Activated T-cell treated with anti-CD3 and anti-CD28 coated beads for 4 hours (primary cell): ENCODE measurements around the gene NFYB.

Experiments
- DNase-seq: peaks from one replicate; pipeline ENCODE4 v3.0.0-alpha.2; 2020

Gene NFYB

DNA sequence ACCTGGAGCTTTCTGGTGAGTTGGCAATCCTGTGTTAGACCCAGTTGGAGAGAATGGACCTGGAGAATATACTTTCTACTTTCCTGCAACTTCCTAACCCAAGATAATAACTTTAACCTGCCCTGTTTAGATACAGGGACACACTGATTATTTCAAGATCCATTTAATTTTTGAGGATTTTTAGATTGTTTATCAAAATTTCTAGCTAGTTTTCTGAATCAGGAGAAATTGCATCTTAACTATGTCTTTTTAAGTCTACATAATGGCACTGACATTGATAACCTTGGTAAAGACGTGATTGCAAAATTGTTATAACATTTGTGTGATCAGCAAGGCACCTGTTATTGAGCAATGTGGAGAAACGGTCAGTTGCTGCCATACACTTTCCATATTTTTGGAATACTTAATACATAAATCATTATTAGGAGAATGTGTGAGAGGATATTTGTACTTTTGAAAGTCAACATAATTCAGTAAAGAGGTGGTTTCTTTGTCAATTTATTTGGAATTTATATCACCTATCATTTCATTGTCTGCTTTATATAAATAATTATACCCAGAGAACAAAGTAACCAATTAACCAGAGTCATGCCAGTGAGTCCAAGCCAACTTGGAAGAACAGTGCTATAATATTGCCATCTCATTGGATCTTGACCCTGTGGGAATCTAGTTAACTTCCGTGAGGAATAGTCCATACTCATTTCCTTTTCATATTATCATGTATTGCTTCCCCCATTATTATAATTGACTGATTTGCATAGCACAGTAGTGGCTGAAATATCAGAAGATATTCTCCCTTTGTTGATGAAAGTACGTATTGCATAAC lies 28.4 kb downstream of the NFYB start:
- no peak for DNase-seq

DNA sequence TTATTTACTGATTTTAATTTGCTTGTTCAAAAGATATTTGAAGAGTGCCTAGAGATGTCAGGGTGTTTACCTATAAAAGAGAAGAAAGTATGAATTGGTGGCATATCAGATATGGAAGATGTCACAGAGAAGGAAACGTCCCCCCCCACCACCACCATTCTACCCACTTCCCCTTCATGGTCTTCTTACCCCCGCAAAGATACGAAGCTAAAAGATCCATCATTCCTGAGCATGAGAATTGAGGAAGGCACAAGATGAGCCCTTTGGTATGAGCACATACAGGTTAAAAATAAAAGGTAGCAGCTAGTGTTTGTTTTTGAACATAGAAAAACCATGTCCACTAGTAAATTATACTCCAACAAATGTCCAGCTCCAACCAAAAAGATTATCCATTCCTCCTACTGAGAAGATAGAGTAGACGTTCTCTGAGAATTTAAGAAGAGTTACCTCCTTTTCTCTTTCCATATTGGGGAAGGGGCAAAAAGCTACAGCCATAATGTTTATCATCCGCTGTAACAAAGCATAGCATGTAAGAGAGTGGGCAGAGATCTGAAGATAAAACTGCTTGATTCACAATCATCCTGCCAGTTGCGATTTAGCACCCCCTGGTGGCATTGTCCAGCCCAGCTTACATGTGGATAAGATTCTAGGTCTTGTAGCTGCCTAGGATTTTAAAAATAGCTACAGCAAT lies 29.1 kb downstream of the NFYB start:
- peak; percentile 87 for DNase-seq

DNA sequence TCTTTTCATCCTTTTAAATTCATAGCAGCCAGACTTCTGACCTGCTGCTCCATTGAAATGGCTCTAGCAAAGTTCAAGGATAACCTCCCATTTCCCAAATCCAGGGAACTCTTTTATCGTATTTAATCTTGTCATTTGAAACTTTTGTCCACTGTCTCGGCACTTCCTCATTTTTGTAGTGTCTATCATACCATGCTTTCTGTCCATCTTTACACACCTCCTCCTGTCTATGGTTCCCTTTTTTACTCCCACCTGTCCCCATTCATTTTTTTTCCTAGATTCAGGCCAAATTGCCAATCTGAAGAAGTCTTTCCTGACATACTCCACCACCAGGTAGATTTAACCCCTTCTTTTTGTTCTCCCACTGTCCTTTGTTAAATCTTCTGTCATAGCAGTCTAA lies 31.0 kb downstream of the NFYB start:
- DNase-seq, result no peak

DNA sequence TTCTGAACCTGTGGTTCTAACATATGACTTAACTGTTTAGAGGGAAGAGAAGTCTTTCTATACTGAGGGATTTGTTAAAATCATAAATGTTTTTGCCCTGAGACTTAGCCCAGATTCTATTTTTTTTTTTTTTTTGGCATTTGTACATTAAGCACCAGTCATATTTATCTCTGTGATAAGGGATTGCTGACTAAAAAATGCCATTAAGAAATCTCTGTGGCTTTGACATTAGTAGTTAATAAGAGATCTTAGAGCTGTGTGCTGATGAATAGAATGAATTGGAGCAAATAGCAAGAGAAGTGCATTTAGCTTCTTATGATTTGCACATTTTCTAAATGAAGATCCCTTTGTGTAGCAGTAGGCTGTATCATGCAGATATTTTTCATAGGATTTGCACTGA lies 32.5 kb downstream of the NFYB start:
- no peak for DNase-seq

DNA sequence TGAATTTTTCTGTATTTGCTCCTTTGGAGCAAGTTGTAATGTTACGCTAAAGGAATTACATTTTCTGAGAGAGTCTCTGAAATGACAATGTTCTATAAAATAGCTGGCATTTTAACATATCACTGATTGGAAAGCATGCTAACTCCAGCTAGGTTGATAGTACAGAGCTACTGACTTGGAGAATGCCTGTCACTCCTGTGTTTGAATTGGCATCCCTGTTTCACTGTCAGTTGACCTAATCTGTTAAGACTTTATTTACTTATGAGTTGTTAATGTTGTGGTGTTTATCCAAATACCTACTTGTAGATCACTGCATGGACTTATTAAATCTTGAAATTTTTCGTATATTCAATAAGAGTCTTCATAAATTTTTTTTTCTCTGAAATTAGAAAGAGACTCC lies 40.1 kb downstream of the NFYB start:
- no peak for DNase-seq

DNA sequence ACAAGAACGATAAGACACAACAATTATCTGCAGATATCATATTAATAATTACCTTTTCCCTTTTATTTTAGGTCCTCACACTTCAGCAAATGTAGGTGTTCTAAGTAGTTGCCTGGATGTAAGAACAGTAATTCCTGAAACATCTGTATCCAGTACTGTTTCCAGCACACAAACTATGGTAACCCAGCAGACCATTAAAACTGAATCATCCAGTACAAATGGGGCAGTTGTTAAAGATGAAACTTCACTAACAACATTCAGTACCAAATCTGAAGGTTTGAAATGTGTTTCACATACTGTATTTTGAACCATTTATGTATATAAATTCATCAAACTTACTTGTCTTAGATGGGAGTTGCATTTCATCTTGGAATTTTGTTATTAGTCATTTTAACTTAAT lies 42.7 kb downstream of the NFYB start:
- no peak for DNase-seq

DNA sequence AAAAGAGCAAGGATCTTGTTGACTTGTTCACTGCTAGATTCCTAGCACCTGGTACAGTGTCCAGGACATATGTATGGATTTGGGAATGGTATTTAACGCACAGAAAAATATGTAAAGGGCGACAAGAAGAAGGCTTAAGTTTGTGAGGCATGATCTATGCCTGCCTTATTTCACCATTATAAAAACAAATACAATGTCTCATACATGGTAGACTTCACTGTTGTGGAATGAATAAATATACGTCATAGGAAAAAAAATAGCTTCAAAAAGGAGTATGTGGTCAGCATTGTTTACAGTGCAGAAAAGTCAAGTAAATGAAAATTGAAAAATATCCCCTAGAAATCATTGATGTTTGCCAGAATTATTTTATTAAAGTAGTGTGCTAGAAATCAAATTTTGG lies 43.7 kb downstream of the NFYB start:
- no peak for DNase-seq

DNA sequence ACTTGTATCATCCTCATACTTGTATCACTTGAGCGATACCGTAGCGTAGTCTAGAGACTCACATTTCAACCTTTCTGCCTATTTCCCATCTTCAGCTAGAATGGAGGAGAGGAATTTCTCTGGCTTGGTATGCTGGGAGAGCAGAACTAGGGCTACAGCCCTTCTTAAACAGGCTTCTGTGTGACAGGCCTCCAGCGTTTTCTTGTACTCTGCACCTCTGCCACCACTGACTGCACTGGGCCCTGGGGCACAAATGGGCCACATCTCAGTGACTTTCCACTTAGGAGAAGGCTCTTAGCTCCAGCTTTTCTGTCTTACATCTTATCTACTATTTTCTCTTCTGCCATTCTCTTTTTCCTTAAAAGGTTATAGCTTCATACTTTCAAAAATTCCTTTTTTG lies 46.9 kb downstream of the NFYB start:
- no peak for DNase-seq

DNA sequence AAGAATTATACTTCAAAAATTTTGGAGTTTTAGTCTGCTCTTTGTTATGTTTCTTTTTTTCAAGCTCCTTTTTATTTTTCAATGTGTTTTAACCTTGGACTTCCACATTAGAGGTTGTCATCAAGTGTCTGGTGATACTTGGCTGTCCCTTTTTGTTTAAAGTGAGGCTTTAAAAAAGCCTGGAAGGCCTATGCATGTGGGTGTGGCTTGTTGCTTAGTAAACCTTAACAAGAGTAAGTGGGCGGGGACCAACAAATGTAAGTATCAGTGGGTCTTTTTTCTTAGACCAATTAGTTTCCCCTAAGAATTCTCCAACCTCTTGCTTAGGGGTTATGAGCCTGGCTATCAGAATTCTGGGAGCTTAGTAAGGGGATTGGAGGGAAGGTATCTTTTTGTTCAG lies 47.3 kb downstream of the NFYB start:
- no peak for DNase-seq

DNA sequence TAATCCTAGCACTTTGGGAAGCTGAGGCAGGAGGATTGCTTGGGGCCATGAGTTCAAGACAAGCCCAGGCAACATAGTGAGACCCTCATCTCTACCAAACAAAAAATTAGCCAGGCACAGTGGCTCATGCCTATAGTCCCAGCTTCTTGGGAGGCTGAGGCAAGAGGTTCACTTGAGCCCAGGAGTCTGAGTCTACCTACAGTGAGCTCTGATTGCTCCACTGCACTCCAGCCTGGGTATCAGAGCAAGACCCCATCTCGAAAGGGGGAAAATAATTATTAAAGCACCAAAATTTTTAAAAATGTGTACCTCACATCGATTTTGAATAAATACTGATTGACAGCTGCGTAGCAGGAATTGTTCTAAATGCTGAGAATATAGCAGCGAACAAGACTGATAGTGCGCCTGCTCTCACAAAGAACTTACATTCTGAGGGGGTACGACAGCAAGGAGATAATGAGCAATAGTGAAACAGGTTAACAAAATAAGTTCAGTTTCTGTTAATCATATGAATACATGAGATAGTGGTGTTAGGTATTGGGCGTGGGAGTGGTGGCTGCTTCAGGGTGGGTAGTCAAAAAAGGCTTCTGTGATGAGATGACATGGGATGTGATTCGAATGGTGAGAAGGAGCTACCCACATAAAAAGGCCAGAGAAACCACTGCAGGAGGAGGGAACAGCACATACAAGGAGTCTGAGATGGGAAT lies 54.1 kb downstream of the NFYB start:
- DNase-seq, result no peak

DNA sequence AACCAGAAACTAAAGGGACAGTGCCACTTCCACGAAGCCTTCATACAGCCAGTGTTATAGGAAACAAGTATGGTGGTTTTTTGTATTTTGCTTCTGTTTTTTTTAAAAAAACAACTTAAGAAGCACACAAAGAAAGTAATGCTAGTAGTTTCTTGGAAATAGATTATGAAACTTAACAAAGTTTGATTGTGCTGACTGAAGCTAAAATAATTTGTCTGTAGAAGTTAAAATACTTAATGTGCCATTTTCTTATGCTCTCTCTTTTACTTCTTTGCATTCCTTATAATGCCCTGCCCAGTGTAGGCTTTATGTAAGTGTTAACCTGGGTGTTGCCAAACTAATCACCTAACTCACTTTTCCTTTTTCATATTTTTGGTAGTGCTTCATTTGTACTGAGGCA lies 57.2 kb downstream of the NFYB start:
- no peak for DNase-seq

DNA sequence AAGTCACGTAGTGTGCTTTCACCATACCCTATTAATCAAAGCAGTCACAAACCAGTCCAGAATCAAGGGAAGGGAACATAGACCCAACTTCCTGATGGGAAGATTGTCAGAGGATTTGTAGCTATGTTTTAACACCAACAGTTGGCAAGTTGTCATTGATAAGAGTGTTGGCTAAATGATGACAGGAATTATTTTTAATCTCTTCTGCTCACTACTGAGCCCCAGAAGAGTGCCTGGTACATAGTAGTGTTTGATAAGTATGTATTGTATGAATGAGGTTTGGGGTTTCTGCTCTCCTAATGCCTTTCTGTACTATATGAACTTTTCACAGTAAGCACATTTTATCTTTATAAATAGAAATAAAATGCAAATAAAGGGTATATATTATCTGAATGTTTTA lies 59.0 kb downstream of the NFYB start:
- DNase-seq, result no peak

DNA sequence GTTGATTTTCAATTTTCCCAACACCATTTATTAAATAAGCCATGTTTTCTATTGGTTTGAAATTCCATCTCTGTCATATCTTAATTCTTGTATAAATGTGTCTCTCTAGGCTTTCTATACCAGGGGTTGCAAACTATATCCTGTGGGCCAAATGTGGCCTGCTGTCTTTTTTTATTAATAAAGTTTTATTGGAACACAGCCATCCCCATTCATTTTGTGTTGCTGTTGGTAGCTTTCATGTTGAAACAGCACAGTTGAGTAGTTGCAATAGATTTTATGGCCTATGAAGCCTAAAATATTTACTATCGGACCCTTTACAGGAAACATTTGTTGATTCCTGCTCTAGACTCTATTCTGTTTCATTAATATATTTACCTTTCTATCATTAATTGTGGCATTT lies 64.3 kb downstream of the NFYB start:
- DNase-seq, result no peak

DNA sequence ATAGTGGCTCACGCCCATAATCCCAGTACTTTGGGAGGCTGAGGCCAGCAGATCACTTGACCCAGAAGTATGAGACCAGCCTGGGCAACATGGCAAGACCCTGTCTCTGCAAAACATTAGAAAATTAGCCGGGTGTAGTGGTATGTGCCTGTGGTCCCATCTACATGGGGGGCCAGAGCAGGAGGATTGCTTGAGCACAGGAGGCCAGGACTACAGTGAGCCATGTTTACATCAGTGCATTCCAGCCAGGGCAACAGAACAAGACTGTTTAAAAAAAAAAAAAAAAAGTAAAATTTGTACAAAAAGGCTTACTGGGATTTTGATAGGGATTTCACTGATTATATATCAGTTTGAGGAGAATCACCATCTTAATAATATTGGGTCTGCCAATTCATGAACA lies 65.9 kb downstream of the NFYB start:
- DNase-seq, result no peak
